Large intestine (tissue), 3 donors: ENCODE data around the gene CUL3. TPM values are rescaled to one million over a fixed set of nuclear protein-coding genes. Genes with fewer than 3 reads are reported as not detected.
"Not testable (repeated sequence)": the region's sequence is repeated elsewhere in the genome, so short reads cannot be mapped to it uniquely, and the experiment has no call there.

Experiments used
- DNase-seq, 2 donors: peaks; one replicate each; pipeline versions ENCODE4 v3.0.0 to v3.0.0-alpha.2; 2013
- H3K27ac ChIP-seq: one replicate; pipeline ENCODE4 v1.5.1; 2013; ENCODE audit warnings: low read length
- H3K27me3 ChIP-seq: 2 replicates; pipeline ENCODE4 v1.6.1; 2013; ENCODE audit warnings: low read length; ENCODE audit not compliant: control insufficient read depth, insufficient read depth
- H3K36me3 ChIP-seq: 2 replicates; pipeline ENCODE4 v1.6.1; 2013; ENCODE audit warnings: low read length; ENCODE audit not compliant: control insufficient read depth, insufficient read depth
- H3K4me1 ChIP-seq: one replicate; pipeline ENCODE4 v1.6.1; 2013; ENCODE audit warnings: low read length; ENCODE audit not compliant: control insufficient read depth, insufficient read depth
- H3K4me3 ChIP-seq: one replicate; pipeline ENCODE4 v1.5.1; 2013; ENCODE audit warnings: low read length
- H3K9me3 ChIP-seq: one replicate; pipeline ENCODE4 v1.6.1; 2013; ENCODE audit warnings: mild to moderate bottlenecking, low read depth, low read length, moderate library complexity; ENCODE audit not compliant: control insufficient read depth
- WGBS: methylation state at CpG from one replicate; pipeline ENCODE4 v1.1.5; 2013; ENCODE audit warnings: low lambda C conversion rate; ENCODE audit not compliant: insufficient coverage; 5-methylcytosine and 5-hydroxymethylcytosine counted together
- polyA plus RNA-seq: library from polyadenylated mRNA; unstranded; fragments of 120-200 nt; gene quantifications from one replicate; pipeline ENCODE4 v1.2.1, GENCODE V29; 2013

The CUL3 gene
- polyA plus RNA-seq, 1 donor: 63.3 TPM

DNA sequence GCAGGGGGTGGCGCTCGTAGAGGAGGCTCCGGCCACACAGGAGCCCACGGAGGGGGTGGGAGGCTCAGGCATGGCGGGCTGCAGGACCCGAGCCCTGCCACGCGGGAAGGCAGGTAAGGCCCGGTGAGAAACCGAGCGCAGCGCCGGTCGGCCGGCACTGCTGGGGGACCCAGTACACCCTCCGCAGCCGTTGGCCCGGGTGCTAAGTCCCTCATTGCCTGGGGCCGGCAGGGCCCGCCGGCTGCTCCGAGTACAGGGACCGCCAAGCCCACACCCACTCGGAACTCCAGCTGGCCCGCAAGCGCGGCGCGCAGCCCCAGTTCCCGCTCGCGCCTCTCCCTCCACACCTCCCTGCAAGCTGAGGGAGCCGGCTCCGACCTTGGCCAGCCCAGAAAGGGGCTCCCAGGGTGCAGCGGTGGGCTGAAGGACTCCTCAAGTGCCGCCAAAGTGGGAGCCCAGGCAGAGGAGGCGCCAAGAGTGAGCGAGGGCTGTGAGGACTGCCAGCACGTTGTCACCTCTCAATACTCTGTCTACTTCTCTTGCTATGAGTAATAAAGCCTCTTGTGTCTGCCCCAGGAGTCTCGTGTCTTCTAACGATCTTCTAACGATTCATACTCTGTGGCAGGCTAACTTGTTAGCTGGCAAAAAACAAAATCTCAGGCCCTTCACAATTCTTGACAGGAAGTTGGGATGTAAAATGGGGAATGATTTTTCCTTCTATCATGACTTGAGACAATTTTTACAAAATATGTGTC lies 18.8 kb upstream of the CUL3 start:
- H3K4me3 ChIP-seq, H3K36me3 ChIP-seq, DNase-seq, H3K9me3 ChIP-seq, H3K4me1 ChIP-seq, H3K27ac ChIP-seq, H3K27me3 ChIP-seq: not testable (repeated sequence)
- no CpG with 5 or more reads among the region's 42 CpGs for WGBS

DNA sequence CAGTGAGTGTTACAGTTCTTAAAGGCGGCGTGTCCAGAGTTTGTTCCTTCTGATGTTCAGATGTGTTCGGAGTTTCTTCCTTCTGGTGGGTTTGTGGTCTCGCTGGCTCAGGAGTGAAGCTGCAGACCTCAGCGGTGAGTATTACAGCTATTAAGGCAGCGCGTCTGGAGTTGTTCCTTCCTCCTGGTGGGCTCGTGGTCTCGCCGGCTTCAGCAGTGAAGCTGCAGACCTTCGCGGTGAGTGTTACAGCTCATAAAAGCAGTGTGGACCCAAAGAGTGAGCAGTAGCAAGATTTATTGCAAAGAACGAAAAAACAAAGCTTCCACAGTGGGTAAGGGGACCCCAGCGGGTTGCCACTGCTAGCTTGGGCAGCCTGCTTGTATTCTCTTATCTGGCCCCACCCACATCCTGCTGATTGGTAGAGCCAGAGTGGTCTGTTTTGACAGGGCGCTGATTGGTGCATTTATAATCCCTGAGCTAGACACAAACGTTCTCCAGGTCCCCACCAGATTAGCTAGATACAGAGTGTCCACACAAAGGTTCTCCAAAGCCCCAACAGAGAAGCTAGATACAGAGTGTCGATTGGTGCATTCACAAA lies 17.7 kb upstream of the CUL3 start:
- not testable (repeated sequence) for H3K4me3 ChIP-seq, H3K9me3 ChIP-seq, H3K27ac ChIP-seq, H3K27me3 ChIP-seq, H3K36me3 ChIP-seq, DNase-seq, H3K4me1 ChIP-seq
- no CpG with 5 or more reads among the region's 17 CpGs for WGBS

DNA sequence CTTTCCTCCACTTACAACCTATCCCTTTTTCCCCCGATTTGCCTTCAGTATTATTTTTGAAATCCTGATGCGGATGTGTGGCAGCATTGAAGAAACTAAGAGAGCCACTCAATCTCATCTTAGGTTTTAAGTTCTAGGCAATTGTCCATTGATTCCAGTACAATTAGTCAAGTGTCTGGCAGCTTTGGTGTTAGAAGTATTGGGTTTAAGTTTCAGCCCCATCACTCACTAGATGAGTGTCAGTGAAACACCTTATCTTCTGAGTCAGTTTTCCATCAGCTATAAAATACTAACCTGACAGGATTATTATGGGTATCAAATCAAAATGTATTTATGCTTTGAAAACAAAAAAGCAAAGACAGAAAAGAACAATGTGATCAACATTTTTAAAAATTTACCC lies 16.8 kb upstream of the CUL3 start:
- WGBS: no CpG with 5 or more reads among the region's 2 CpGs
- H3K4me3 ChIP-seq: no peak overlapping the region

DNA sequence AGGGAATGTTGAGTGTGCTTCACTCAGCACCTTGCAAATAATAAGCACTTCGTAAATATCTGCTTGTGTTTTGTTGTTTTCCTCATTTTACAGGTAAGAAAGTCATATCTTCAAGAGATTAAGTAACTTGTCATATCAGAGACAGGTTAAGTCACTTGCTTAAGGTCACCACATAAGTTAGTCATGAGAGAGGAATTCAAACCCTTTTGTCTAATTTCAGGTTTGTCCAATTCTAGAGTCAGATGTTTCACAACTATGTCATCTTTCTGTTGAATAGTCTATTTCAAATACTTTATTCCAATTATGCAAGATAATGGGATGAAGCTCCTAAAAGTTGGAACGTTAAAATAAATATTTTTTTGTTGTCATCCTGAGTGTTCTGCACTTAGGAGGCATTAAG lies 13.5 kb upstream of the CUL3 start:
- H3K27ac ChIP-seq: no peak overlapping the region
- H3K4me3 ChIP-seq: no peak overlapping the region
- no CpG with 5 or more reads among the region's 2 CpGs for WGBS
- no peaks in the 10 kb centered on the region for H3K27me3 ChIP-seq
- H3K4me1 ChIP-seq: no peaks in the 10 kb centered on the region
- no peak for DNase-seq
- H3K9me3 ChIP-seq: peaks cover 3% of the 10 kb centered on the region
- no peaks in the 10 kb centered on the region for H3K36me3 ChIP-seq

More for the DNA sequence above, 16.8 kb upstream of the CUL3 start:
- DNase-seq: no peak
- no peaks in the 10 kb centered on the region for H3K4me1 ChIP-seq
- no peaks in the 10 kb centered on the region for H3K27me3 ChIP-seq
- H3K9me3 ChIP-seq: peaks cover 7% of the 10 kb centered on the region
- no peaks in the 10 kb centered on the region for H3K36me3 ChIP-seq
- no peak overlapping the region for H3K27ac ChIP-seq

DNA sequence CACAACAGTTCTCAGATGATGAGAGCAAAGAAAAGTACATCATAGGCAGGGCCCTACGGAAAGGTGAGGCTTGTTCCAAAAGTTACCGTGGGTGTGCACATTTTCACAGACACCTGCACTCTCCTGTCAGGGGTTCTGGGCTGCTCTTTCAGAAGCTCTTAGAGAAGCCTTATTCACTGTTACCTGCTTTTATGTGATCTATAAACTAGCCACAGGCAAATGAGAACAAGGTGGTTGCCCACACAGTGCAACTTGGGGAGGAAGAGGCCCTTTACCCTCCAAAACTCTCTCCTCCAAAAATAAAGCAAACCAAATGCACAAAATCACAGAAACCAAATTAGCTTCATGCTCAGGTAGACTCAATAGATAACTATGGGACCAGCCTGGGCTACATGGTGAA lies 11.1 kb upstream of the CUL3 start:
- Histone ChIP-seq H3K4me1 (no peaks in the 10 kb centered on the region), H3K27me3 (no peaks in the 10 kb centered on the region), H3K27ac (no peak overlapping the region), H3K36me3 (no peaks in the 10 kb centered on the region), H3K9me3 (no peaks in the 10 kb centered on the region), H3K4me3 (no peak overlapping the region)
- no CpG with 5 or more reads among the region's 2 CpGs for WGBS
- DNase-seq: no peak

DNA sequence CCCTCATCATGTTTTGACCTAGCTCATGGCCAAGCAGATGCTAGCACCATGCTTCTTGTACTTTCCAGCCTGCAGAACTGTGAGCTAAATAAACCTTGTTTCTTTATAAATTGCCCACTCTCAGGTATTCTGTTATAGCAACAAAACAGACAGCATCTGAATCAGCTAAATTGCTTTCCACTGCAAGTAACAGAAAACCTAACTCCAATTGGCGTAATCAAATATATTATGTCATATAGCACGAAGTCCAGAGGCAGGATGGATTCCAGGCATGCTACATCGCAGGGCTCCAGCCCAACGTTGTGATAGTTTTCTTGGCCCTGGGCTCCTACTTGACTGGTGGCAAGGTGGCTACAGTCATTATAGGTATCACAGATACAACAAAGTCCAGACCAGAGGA lies 10.4 kb upstream of the CUL3 start:
- H3K36me3 ChIP-seq: no peaks in the 10 kb centered on the region
- H3K27ac ChIP-seq: no peak overlapping the region
- no peaks in the 10 kb centered on the region for H3K9me3 ChIP-seq
- no peaks in the 10 kb centered on the region for H3K27me3 ChIP-seq
- no peak for DNase-seq
- no CpG with 5 or more reads among the region's 4 CpGs for WGBS
- H3K4me1 ChIP-seq: no peaks in the 10 kb centered on the region
- no peak overlapping the region for H3K4me3 ChIP-seq

DNA sequence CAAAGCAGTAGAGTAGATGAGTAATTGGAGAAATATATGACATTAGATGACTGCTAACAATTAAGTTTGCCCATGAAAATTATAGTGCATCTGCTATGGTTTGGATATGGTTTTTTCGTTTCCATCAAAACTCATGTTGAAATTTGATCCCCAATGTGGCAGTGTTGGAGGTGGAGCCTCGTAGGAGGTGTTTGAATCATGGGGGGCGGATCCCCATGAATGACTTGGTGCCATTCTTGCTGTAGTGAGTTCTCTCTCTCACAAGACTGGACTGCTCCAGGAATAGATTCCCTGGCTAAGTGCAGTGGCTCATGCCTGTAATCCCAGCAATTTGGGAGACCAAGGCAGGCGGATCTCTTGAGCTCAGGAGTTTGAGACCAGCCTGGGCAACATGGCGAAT lies 9.7 kb upstream of the CUL3 start:
- no CpG with 5 or more reads among the region's 5 CpGs for WGBS
- Histone ChIP-seq H3K4me3 (no peak overlapping the region), H3K9me3 (no peaks in the 10 kb centered on the region), H3K4me1 (no peaks in the 10 kb centered on the region), H3K36me3 (no peaks in the 10 kb centered on the region), H3K27me3 (no peaks in the 10 kb centered on the region), H3K27ac (no peak overlapping the region)
- DNase-seq: no peak

DNA sequence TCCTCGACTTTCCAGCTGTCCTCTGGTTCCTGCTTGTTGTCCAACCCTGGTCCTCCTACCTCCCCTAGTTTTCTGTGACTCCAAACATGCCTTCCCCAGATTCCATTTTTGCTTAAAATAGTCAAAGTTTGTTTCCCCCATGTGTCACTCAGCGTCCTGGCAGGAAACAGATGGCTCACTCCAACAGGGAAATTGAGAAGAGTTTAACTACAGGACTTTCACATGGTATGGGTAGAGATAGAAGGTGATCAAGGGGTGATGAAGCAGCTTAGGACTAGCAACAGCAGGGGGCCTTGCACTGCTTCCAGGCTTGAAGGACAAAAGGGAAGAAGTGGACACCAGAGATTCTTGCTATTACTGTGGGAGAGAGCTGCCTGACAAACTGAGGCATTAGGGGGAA lies 6.1 kb upstream of the CUL3 start:
- Histone ChIP-seq H3K27ac (no peak overlapping the region), H3K27me3 (no peaks in the 10 kb centered on the region), H3K4me1 (peaks cover 2% of the 10 kb centered on the region), H3K36me3 (no peaks in the 10 kb centered on the region), H3K9me3 (no peaks in the 10 kb centered on the region), H3K4me3 (no peak overlapping the region)
- no CpG with 5 or more reads among the region's 2 CpGs for WGBS
- DNase-seq: no peak

DNA sequence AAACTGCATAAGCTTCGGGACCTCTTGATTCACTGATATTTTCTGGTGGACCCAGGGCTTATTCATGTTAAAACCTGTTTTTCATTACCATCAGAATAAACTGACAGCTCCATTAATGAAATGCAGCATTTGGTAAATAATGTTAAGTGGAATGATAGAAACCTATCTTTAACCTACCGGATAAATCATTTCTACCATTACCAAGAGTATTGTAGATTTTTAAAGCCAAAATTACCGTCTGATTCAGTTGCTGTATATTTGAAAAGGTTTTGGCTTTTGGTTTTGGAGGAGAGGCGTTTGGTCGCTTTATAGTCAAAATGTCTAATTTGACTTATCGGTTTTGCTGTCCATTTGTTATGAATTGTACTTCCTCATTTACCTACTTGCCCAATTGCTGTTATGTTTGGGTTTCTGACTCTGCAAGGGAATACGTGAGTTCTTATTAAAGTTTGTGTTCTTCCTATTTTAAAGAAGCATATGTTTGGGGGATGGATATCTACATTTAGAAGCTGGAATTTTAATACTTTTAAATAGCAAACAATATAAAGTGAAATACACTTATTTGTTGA lies 1.0 kb upstream of the CUL3 start:
- no peaks in the 10 kb centered on the region for H3K27me3 ChIP-seq
- H3K4me3 ChIP-seq: peak overlapping the region; percentile 75
- peaks cover 5% of the 10 kb centered on the region for H3K4me1 ChIP-seq
- DNase-seq: no peak
- H3K27ac ChIP-seq: peak overlapping the region; percentile 83
- no CpG with 5 or more reads among the region's 7 CpGs for WGBS
- H3K36me3 ChIP-seq: peaks cover 5% of the 10 kb centered on the region
- H3K9me3 ChIP-seq: no peaks in the 10 kb centered on the region

DNA sequence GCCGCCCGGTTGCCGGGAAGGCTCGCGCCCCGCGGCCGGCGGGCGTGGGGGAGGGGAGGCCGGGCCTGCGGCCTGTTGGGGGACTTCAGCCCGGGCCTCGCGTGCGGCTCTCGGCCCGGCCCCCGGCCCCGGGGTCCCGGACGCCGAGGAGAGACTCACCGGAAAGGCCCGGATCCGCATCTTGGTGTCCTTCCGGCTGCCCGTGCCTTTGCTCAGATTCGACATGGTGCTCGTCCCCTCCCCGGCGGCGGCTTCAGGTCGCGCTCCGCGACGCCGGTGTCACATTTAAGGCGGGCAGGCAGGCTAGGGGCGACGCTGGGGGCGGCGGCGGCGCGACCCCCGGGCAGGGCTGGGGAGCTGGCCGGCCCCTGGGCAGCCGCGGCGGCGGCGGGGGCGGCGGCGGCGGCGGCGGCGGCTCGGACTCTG lies 365 bp downstream of the CUL3 start:
- peak; percentile 22 to 71 for DNase-seq
- H3K27ac ChIP-seq: peak overlapping the region; percentile 88
- H3K9me3 ChIP-seq: no peaks in the 10 kb centered on the region
- H3K27me3 ChIP-seq: no peaks in the 10 kb centered on the region
- H3K4me3 ChIP-seq: peak overlapping the region; percentile 68
- no CpG with 5 or more reads among the region's 62 CpGs for WGBS
- peaks cover 5% of the 10 kb centered on the region for H3K36me3 ChIP-seq
- peaks cover 5% of the 10 kb centered on the region for H3K4me1 ChIP-seq
